ENCODE measurements around the gene MYO7A.

Gene MYO7A

DNA sequence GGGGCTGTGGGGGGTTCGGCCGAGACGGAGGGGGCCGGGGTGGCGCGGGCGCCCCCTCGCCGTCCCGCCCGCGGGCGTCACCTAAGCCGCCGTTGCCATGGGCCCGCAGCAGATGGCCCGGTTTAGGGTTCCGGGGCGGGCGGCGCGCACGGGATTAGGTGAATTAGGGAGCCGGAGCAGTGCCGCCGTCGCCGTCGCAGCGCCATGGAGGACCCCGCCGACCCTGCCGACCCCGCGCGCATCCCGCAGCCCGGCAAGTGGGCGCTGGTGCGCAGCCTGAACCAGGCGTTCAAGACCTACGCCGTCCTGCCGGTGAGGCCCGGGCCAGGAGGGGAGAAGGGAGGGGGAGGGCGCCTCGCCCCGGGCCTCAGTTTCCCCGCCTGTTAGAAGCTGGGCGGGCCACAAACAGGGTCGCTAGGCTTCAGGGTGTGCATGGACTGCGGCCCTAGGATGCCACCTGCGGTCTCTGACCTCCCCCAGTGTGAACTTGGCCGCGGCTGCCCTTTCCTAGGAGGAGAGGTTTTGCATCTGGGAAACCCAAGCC is 10.1 kb downstream of the MYO7A start:
- Histone ChIP-seq H4K20me1 (ENCODE audit: insufficient read depth, low read length) (no peaks in the 10 kb centered on the region), H3K36me3 (ENCODE audit: insufficient read depth, low read length) (no peaks in the 10 kb centered on the region), H3K27ac (ENCODE audit: low read length) (no peak overlapping the region), H3K4me3 (ENCODE audit: low read depth in 1 of 2, low read length in 2 of 2) (no peak overlapping the region), H3K27me3 (ENCODE audit: insufficient read depth, low read length, poor library complexity) (no peaks in the 10 kb centered on the region), H3K9ac (ENCODE audit: low read depth, low read length) (no peak overlapping the region), H2AFZ (ENCODE audit: low read depth, low read length) (no peak overlapping the region), H3K79me2 (ENCODE audit: insufficient read depth, low read length) (no peaks in the 10 kb centered on the region), H3K4me1 (ENCODE audit: insufficient read depth, low read length) (peaks cover 20% of the 10 kb centered on the region), H3K4me2 (ENCODE audit: insufficient read depth, low read length) (no peak overlapping the region), H3K9me3 (ENCODE audit: insufficient read depth, low read length, severe bottlenecking) (no peaks in the 10 kb centered on the region)
- TF ChIP-seq, protein P1, sequence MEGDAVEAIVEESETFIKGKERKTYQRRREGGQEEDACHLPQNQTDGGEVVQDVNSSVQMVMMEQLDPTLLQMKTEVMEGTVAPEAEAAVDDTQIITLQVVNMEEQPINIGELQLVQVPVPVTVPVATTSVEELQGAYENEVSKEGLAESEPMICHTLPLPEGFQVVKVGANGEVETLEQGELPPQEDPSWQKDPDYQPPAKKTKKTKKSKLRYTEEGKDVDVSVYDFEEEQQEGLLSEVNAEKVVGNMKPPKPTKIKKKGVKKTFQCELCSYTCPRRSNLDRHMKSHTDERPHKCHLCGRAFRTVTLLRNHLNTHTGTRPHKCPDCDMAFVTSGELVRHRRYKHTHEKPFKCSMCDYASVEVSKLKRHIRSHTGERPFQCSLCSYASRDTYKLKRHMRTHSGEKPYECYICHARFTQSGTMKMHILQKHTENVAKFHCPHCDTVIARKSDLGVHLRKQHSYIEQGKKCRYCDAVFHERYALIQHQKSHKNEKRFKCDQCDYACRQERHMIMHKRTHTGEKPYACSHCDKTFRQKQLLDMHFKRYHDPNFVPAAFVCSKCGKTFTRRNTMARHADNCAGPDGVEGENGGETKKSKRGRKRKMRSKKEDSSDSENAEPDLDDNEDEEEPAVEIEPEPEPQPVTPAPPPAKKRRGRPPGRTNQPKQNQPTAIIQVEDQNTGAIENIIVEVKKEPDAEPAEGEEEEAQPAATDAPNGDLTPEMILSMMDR (IDR thresholded peaks at IDR 0.05; ENCODE audit: borderline replicate concordance, extremely low read depth, low read length, poor library complexity, severe bottlenecking): no peak
- no peak for TF ChIP-seq EZH2 (IDR thresholded peaks at IDR 0.05; ENCODE audit: borderline replicate concordance, low read depth, low read length, severe bottlenecking)
- ATAC-seq (ENCODE audit: insufficient read depth, low read depth) (no peak), DNase-seq (no peak)

GRCh38 chr11:77139201-77139600 is 11.2 kb downstream of the MYO7A start:
- Histone ChIP-seq H3K36me3 (ENCODE audit: insufficient read depth, low read length) (no peaks in the 10 kb centered on the region), H2AFZ (ENCODE audit: low read depth, low read length) (no peak overlapping the region), H3K9me3 (ENCODE audit: insufficient read depth, low read length, severe bottlenecking) (no peaks in the 10 kb centered on the region), H3K27ac (ENCODE audit: low read length) (no peak overlapping the region), H3K4me3 (ENCODE audit: low read depth in 1 of 2, low read length in 2 of 2) (no peak overlapping the region), H3K27me3 (ENCODE audit: insufficient read depth, low read length, poor library complexity) (no peaks in the 10 kb centered on the region), H4K20me1 (ENCODE audit: insufficient read depth, low read length) (no peaks in the 10 kb centered on the region), H3K4me1 (ENCODE audit: insufficient read depth, low read length) (peaks cover 20% of the 10 kb centered on the region), H3K9ac (ENCODE audit: low read depth, low read length) (no peak overlapping the region), H3K4me2 (ENCODE audit: insufficient read depth, low read length) (no peak overlapping the region), H3K79me2 (ENCODE audit: insufficient read depth, low read length) (no peaks in the 10 kb centered on the region)
- TF ChIP-seq, protein P1 (IDR thresholded peaks at IDR 0.05; ENCODE audit: borderline replicate concordance, extremely low read depth, low read length, poor library complexity, severe bottlenecking): no peak
- TF ChIP-seq EZH2 (IDR thresholded peaks at IDR 0.05; ENCODE audit: borderline replicate concordance, low read depth, low read length, severe bottlenecking): no peak
- ATAC-seq (ENCODE audit: insufficient read depth, low read depth): no peak
- DNase-seq: no peak

GRCh38 chr11:77140231-77140851 is 12.3 kb downstream of the MYO7A start:
- Histone ChIP-seq H3K4me3 (ENCODE audit: low read depth in 1 of 2, low read length in 2 of 2) (no peak overlapping the region), H3K4me2 (ENCODE audit: insufficient read depth, low read length) (no peak overlapping the region), H4K20me1 (ENCODE audit: insufficient read depth, low read length) (no peaks in the 10 kb centered on the region), H3K4me1 (ENCODE audit: insufficient read depth, low read length) (peaks cover 20% of the 10 kb centered on the region), H3K9me3 (ENCODE audit: insufficient read depth, low read length, severe bottlenecking) (no peaks in the 10 kb centered on the region), H2AFZ (ENCODE audit: low read depth, low read length) (no peak overlapping the region), H3K27ac (ENCODE audit: low read length) (no peak overlapping the region), H3K36me3 (ENCODE audit: insufficient read depth, low read length) (no peaks in the 10 kb centered on the region), H3K79me2 (ENCODE audit: insufficient read depth, low read length) (no peaks in the 10 kb centered on the region), H3K9ac (ENCODE audit: low read depth, low read length) (no peak overlapping the region), H3K27me3 (ENCODE audit: insufficient read depth, low read length, poor library complexity) (no peaks in the 10 kb centered on the region)
- DNase-seq: peak; percentile 15
- no peak for ATAC-seq (ENCODE audit: insufficient read depth, low read depth)
- TF ChIP-seq, protein P1 (IDR thresholded peaks at IDR 0.05; ENCODE audit: borderline replicate concordance, extremely low read depth, low read length, poor library complexity, severe bottlenecking): no peak
- TF ChIP-seq EZH2 (IDR thresholded peaks at IDR 0.05; ENCODE audit: borderline replicate concordance, low read depth, low read length, severe bottlenecking): no peak

Data from DND-41 (cell line).